HG03439 (cell line): ENCODE measurements around the gene MAPK14.

Experiments used
- ATAC-seq: cut with Tn5 transposase; IDR thresholded peaks from one replicate; pipeline ENCODE4 v1.9.1; 2021; ENCODE audit warnings: mild to moderate bottlenecking, moderate library complexity; ENCODE audit not compliant: unreplicated experiment

MAPK14 gene

GRCh38 chr6:36098253-36098919, 70.8 kb downstream of the MAPK14 start:
- ATAC-seq = no peak

- no peak for ATAC-seq
Measured at GRCh38 chr6:36098920-36099647, 71.5 kb downstream of the MAPK14 start.

DNA sequence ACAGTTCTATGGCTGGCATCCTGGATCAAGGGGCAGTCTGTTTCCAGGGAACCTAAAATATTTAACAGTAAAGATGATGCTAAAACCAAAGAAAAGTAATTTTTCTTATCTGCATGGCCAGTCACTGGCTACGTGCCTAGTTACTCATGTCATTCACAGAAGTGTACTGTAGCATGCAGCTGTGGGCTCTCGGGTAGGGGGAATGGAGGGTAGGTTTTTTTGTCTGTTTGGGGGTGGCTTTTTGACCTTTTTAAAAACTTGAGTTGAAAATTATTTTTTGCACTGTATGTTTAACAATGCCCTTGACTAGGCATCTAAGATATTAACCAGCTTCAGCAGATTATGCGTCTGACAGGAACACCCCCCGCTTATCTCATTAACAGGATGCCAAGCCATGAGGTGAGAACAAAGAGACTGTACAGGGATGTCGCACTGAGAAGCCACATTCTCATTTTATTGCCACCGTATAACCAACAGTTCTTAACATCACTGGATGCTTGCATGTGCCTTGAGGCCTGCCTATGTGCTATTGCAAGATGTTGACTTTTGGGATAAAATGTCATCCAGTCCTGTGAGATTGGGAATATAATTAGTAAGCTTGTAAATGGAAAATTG, 72.4 kb downstream of the MAPK14 start:
- no peak for ATAC-seq

- ATAC-seq = no peak
Measured at GRCh38 chr6:36101691-36102090, 74.1 kb downstream of the MAPK14 start.

- no peak for ATAC-seq
Measured at GRCh38 chr6:36102853-36103252, 75.2 kb downstream of the MAPK14 start.

GRCh38 chr6:36104836-36105235, 77.2 kb downstream of the MAPK14 start:
- no peak for ATAC-seq

DNA sequence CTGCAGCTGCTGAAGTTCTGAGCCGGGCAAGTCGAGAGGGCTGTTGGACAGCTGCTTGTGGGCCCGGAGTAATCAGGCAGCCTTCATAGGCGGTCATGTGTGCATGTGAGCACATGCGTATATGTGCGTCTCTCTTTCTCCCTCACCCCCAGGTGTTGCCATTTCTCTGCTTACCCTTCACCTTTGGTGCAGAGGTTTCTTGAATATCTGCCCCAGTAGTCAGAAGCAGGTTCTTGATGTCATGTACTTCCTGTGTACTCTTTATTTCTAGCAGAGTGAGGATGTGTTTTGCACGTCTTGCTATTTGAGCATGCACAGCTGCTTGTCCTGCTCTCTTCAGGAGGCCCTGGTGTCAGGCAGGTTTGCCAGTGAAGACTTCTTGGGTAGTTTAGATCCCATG, 81.5 kb downstream of the MAPK14 start:
- no peak for ATAC-seq

DNA sequence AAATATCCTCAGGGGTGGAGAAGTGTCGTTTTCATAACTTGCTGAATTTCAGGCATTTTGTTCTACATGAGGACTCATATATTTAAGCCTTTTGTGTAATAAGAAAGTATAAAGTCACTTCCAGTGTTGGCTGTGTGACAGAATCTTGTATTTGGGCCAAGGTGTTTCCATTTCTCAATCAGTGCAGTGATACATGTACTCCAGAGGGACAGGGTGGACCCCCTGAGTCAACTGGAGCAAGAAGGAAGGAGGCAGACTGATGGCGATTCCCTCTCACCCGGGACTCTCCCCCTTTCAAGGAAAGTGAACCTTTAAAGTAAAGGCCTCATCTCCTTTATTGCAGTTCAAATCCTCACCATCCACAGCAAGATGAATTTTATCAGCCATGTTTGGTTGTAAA, 82.4 kb downstream of the MAPK14 start:
- ATAC-seq = no peak

DNA sequence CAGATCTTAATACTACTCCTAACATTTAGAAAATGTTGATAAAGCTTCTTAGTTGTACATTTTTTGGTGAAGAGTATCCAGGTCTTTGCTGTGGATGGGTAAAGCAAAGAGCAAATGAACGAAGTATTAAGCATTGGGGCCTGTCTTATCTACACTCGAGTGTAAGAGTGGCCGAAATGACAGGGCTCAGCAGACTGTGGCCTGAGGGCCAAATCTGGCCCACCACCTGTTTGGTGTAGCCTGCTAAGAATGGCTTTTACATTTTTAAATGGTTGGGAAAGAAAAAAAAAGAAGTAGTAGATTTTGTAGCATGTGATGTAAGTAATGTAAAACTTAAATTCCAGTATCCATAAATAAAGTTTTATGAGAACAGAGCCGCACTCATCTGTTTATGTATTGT, 83.3 kb downstream of the MAPK14 start:
- no peak for ATAC-seq

DNA sequence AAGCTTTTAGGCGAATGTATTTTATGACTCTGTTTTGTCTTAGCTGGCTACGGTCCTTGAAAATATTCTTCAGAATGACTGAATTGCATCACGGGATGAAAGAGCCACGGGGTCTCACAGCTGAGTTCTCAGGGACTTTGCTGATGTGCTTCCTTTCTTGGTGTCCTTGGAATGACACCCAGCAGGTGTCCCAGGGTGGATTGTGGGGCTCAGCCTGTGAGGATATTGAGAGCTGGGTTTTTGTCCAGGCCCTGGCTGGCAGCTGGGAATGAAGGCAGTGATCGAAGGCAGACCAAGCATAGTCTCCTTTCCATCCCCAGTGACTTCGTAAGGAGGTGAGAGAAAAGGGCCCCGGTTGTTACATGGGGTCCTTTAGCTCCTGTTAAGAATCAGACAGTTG, 83.9 kb downstream of the MAPK14 start:
- ATAC-seq = no peak

- no peak for ATAC-seq
Measured at GRCh38 chr6:36113049-36113448, 85.4 kb downstream of the MAPK14 start.

DNA sequence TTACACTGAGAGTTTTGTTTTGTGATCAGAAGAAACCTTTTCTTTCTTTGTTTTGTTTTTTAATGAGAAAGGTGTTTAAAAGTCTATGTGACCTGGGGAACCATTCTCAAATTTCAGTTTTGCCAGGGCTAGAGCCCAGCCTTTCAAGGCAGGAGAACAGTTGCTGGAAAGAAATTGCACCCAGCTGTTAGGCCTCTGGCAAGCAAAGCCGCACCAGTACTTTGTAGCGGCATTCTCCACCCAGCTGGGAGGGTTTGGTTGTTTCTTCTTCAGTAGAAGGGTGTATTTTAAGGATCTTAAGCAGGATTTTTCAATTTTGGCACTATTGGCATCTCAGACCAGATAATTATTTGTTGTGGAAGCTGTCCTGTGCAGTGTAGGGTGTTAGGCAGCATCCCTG, 86.1 kb downstream of the MAPK14 start:
- no peak for ATAC-seq

- ATAC-seq = no peak
Measured at GRCh38 chr6:36114798-36115408, 87.3 kb downstream of the MAPK14 start.

DNA sequence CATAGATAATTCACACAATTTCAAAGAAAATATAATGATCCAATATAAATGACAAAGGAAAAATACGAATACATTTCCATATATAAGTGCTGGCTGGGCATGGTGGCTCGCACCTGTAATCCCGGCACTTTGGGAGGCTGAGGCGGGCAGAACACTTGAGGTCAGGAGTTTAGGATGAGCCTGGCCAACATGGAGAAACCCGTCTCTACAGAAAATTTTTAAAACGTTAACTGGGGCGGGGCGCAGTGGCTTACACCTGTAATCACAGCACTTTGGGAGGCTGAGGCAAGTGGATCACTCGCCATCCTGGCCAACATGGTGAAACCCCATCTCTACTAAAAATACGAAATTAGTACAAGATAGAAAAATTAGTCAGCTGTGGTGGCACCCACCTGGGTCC, 87.8 kb downstream of the MAPK14 start:
- no peak for ATAC-seq

- no peak for ATAC-seq
Measured at GRCh38 chr6:36116066-36116864, 88.7 kb downstream of the MAPK14 start.

DNA sequence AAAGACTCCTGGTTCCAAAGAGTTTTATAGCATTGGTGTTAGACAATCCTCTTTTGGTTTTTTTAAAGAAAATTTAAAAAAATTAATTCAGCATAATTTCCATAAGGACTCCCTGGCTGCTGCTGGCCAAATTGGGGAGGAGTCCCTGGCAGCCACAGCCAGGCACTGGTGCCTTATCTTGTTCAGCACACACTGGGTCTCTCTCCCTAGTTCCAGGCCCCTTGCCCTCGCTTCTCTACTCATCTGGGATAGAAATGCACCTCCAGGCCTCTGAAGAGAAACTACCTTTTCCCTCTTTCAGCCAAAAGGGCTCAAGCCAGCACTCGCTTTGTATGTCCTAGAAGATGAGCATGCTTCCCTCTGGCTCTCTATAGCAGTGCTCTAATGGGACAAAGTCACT, 89.3 kb downstream of the MAPK14 start:
- no peak for ATAC-seq

DNA sequence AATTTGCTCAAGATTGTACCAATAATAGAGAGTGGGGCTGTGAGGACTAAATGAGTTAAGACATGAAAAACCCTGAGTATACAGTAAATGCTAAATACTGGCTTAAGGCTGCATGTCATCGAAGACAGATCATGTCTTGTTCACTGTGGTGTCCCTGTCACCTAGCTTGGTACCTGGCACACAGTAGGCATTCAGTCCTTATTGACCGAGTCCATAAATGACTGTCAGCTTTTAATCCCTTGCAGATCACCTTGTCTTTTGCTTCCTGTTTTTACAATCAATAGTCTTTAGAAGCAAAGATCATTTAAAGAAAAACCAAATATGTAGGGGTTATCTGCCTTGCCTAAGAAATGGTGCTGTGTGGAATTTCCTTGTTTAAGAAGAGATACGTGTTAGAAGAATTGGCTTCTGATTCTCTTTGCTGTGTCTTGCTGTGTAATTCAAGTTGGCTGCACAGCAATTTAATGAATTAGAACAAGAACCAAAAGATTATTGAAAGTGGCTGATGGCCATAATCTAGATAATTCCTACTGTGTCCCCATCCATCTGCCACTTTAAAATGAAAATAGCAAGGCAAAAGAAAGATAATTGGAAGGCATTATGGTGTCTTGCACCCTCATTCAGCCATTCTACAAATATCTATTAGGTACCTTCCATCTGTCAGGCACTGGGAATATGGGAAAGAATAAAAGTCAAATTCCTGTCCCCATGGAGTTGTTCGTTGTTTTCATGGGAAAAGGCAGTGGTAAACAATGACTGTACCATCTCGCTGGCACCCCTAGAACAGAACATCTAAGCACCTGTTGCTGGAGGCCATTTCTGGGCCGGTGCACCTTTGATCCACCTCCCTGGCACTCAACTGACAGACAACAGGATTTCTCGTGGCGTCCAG, 90.3 kb downstream of the MAPK14 start:
- ATAC-seq = no peak

DNA sequence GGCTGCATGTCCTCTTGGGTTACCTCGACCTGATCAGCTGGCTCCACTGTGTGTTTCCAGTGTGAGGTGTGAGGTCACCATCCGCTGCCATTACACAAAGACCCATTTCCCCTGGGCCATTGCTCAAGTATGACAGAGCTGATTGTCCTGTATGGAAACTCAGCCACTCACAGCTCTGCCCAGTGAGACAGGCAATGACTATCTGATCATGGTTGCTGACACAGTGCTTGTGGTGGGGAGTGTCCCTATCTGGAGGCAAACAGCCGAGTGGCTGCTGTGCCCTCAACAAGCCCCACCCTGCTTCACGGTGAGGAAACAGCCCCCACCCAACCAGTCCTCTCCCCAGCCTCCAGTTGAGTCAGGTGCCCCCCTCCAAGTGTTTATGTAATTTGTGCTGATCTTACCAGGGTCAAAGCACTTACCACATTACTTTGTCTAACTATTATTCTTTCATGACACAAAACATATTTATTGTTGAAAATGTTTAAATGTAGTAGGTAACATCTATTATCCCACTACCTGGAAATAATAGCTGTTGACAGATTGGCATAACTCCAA, 91.0 kb downstream of the MAPK14 start:
- no peak for ATAC-seq

GRCh38 chr6:36119209-36119608, 91.6 kb downstream of the MAPK14 start:
- ATAC-seq = no peak

- no peak for ATAC-seq
Measured at GRCh38 chr6:36120018-36120417, 92.4 kb downstream of the MAPK14 start.
